ENCODE data around the gene SCAF11.
A peak's percentile ranks its signal among the peaks of the same experiment; 100 is the strongest.
"Not testable (repeated sequence)": the region's sequence is repeated elsewhere in the genome, so short reads cannot be mapped to it uniquely, and the experiment has no call there.

SCAF11 gene, protein sequence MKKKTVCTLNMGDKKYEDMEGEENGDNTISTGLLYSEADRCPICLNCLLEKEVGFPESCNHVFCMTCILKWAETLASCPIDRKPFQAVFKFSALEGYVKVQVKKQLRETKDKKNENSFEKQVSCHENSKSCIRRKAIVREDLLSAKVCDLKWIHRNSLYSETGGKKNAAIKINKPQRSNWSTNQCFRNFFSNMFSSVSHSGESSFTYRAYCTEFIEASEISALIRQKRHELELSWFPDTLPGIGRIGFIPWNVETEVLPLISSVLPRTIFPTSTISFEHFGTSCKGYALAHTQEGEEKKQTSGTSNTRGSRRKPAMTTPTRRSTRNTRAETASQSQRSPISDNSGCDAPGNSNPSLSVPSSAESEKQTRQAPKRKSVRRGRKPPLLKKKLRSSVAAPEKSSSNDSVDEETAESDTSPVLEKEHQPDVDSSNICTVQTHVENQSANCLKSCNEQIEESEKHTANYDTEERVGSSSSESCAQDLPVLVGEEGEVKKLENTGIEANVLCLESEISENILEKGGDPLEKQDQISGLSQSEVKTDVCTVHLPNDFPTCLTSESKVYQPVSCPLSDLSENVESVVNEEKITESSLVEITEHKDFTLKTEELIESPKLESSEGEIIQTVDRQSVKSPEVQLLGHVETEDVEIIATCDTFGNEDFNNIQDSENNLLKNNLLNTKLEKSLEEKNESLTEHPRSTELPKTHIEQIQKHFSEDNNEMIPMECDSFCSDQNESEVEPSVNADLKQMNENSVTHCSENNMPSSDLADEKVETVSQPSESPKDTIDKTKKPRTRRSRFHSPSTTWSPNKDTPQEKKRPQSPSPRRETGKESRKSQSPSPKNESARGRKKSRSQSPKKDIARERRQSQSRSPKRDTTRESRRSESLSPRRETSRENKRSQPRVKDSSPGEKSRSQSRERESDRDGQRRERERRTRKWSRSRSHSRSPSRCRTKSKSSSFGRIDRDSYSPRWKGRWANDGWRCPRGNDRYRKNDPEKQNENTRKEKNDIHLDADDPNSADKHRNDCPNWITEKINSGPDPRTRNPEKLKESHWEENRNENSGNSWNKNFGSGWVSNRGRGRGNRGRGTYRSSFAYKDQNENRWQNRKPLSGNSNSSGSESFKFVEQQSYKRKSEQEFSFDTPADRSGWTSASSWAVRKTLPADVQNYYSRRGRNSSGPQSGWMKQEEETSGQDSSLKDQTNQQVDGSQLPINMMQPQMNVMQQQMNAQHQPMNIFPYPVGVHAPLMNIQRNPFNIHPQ (N-terminal part only)

DNA sequence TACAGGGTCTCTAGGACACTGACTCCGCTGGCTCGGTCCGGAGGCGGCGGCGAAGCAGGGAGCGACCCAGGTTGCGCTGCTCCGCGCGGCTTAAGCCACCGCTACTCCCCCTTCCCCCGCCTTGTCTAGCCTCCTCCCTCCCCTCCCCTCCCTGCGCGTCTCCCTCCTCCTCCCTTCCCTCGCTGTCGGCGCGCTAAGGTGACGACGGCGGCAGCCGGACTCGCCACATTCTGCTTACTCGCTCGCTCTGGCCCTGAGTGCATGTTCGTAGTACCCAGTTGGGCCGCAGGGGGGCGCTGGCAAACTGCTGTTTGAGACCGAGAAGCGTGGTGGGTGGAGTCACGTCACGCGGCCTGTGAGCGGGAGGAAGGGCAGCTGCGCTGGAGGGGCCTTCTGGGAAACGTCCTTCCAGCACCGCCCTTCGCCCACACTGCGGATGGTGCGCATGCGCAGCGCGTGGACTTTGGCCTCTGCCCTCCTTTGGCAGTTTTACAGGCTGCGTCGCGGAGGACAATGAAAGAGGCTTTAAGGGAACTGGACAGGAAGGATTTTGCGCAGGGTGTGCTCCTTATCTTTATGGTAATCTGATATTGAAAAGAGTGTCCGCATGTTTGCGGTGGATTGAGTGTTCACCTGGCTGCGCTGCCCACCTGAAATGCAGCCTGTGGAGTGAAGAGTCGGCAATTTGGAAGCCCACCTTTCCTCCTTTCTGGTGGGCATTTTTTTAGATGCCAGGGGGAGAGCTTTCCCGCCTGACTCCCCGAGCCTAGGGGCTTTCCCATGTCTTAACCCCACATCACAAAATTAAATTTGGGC is at the start of gene SCAF11:
Gene SCAF11, minus strand, starts transcription at position 107 of the 816 bp plus-strand sequence. CDS start 26,407 bp downstream, outside the sequence.
- peak; percentile 98 to 99 for DNase-seq

GRCh38 chr12:46037066-46037465 is 46.7 kb upstream of the SCAF11 start:
- not testable (repeated sequence) for DNase-seq

DNA sequence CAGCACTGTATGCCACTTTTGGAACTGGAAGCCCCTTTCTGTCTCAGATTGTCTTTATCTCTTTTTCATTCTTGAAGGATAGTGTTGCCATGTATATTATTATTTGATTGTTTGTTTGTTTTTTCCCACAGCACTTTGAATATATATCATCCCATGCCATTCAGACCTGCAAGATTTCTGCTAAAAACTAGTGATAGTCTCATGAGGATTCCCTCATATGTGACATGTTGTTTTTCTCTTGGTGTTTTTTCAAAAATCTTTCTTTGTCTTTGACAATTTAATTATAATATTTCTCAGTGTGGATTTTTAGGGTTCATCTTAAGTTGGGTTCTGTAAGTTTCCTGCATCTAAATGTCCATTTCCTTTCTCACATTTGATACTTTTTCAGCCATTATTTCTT is 36.8 kb upstream of the SCAF11 start:
- no peak for DNase-seq

DNA sequence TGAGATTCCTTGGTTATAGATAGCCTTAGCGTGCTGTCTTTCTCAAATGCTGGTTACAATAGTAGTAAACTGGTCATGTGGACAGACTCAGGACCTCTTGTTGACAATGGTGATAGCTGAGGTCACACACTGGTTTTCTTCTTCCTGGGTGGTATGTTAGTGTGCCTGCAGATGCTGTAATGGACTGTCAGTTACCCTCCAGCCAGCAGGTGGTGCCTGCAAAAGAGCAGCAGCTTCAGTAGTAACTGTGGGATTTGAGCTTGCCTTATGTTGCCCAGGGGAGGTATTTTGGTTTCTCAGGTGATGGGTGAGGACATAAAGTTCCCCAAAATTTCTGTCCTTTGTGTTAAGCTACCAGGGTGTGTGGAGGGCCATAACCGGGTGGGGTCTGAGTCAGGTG is 33.7 kb upstream of the SCAF11 start:
- no peak for DNase-seq

DNA sequence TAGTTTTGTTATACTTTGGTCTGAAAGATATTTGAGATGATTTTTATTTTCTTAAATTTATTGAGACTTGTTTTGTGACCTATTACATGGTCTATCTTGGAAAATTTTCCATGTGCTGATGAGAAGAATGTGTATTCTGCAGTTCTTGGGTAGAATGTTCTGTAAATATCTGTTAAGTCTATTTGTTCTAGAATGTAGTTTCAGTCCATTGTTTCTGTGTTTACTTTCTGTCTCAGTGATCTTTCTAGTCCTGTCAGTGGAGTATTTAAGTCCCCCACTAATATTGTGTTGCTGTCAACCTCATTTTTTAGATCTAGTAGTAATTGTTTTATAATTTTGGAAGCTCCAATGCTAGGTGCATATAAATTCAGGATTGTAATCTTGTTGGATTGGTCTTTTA is 30.4 kb upstream of the SCAF11 start:
- no peak for DNase-seq

DNA sequence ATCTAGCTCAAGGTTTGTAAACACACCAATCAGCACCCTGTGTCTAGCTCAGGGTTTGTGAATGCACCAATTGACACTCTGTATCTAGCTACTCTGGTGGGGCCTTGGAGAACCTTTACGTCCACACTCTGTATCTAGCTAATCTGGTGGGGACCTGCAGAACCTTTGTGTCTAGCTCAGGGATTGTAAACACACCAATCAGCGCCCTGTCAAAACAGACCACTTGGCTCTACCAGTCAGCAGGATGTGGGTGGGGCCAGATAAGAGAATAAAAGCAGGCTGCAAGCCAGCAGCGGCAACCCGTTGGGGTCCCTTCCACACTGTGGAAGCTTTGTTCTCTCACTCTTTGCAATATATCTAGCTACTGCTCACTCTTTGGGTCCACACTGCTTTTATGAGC is 28.3 kb upstream of the SCAF11 start:
- not testable (repeated sequence) for DNase-seq

- not testable (repeated sequence) for DNase-seq
Observed at GRCh38 chr12:46017866-46018375, 27.5 kb upstream of the SCAF11 start.

DNA sequence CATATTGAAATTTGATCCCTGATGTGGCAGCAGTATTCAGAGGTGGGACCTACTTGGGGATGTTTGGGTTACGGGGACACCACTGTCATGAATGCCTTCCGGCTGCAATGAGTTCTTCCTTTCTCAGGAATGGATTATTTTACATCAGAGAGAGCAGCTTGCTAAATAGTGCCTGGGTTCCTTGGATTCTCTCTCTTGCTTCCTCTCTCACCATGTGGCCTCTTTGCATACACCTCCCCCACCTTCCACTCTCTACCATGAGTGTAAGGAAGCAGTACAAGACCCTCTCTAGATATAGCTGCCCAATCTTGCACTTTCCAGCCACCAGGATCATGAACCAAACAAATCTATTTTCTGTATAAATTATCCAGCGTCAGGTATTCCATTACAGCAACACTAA is 15.4 kb upstream of the SCAF11 start:
- no peak for DNase-seq

DNA sequence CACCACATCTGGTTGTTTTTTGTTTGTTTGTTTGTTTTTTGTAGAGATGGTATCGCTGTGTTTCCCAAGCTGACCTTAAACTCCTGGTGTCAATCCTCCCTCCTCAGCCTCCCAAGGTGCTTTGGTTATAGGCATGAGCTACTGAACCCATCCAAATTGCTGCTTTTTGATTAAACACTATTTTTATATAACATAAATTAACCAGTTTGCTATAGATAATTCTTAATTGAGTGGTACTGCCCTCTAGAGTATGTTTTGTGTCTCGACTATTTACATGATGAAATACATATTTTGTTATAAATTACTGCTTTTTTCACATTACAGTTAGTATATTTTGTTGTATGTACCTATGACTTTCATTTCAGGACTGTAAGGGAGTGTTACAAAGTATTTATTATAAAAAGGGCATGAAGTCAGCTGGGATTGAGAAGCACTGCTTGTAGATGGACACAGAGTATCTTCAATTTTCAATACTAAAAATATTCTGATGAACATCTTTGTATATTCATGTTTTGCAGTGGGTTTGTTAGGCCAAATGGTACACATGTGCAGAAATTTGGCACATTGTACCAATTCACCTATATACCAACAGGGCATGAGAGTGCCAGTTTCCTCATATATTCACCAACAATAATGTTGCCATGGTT is 14.9 kb upstream of the SCAF11 start:
- DNase-seq: no peak

- no peak for DNase-seq
Observed at GRCh38 chr12:46004715-46005114, 14.3 kb upstream of the SCAF11 start.

GRCh38 chr12:46000076-46000475 is 9.7 kb upstream of the SCAF11 start:
- DNase-seq: not testable (repeated sequence)

- DNase-seq: no peak
Observed at GRCh38 chr12:45994736-45995135, 4.4 kb upstream of the SCAF11 start.

GRCh38 chr12:45991284-45992249 is 1.2 kb upstream of the SCAF11 start:
- DNase-seq: peak; percentile 54 to 77

- peak; percentile 53 to 67 for DNase-seq
Observed at GRCh38 chr12:45989721-45990467, 480 bp downstream of the SCAF11 start.

GRCh38 chr12:45989287-45989686 is 1.1 kb downstream of the SCAF11 start:
- DNase-seq: no peak

- no peak for DNase-seq
Observed at GRCh38 chr12:45988264-45988663, 2.1 kb downstream of the SCAF11 start.

DNA sequence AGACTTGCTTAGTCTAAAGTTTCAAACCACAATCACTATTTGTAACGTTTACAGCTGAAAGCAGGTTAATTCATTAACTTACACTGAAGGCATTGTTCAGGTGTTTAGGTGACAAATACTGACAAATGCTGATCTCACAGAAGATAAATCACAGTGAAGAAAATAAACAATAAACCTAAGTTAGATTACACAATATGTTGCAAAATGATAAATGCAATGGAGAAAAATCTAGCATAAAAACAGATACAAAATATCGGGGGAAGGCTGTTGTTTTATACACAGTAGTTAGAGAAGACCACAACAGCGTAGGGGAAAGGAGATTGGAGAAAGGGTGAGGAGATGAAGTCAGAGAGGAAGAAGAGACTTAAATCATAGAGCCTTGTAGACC is 3.0 kb downstream of the SCAF11 start:
- DNase-seq: no peak

DNA sequence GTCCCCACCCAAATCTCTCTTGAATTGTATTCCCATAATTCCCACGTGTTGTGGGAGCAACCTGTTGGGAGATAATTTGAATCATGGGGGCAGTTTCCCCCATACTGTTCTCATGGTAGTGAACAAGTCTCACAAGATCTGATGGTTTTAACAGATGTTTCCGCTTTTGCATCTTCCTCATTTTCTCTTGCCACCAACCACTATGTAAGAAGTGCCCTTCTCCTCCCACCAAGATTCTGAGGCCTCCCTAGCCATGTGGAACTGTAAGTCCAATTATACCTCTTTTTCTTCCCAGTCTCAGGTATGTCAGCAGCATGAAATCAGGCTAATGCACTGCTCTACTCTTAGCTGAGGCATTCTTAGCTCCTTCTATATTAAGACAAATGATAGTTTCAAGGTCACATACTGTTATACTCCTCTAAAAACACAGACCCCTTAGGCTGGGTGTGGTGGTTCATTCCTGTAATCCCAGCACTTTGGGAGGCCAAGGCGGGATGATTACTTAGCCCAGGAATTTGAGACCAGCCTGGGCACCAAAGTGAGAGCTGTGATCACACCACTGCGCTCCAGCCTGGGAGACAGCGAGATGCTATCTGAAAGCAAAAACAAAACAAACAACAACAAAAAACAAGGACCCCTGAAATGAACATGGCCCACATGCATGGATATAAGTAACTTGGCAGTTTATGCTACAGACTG is 3.6 kb downstream of the SCAF11 start:
- no peak for DNase-seq

Data from NCI-H524 (cell line).